SIG-M5 (cell line): Measurements from ENCODE around the gene TEX51.

Experiments
- DNase-seq: peaks from one replicate; lab custom pipeline; 2025; lab: John Stamatoyannopoulos, UW

TEX51 gene

GRCh38 chr2:126914811-126915500 lies 16.3 kb downstream of the TEX51 start:
- DNase-seq, result no peak

- DNase-seq, result no peak
These were observed 17.2 kb downstream of the TEX51 start for GRCh38 chr2:126915903-126916302.

- no peak for DNase-seq
These were observed 18.1 kb downstream of the TEX51 start for GRCh38 chr2:126916744-126917143.

- no peak for DNase-seq
These were observed 22.4 kb downstream of the TEX51 start for GRCh38 chr2:126921066-126921465.

- DNase-seq, result no peak
These were observed 32.4 kb downstream of the TEX51 start for GRCh38 chr2:126930970-126931590.

GRCh38 chr2:126932529-126932928 lies 33.8 kb downstream of the TEX51 start:
- DNase-seq, result no peak

GRCh38 chr2:126932966-126933710 lies 34.4 kb downstream of the TEX51 start:
- no peak for DNase-seq

GRCh38 chr2:126933711-126934091 lies 35.0 kb downstream of the TEX51 start:
- no peak for DNase-seq

- no peak for DNase-seq
These were observed 36.1 kb downstream of the TEX51 start for GRCh38 chr2:126934809-126935208.

GRCh38 chr2:126935774-126936173 lies 37.1 kb downstream of the TEX51 start:
- DNase-seq, result no peak

GRCh38 chr2:126936219-126936723 lies 37.6 kb downstream of the TEX51 start:
- DNase-seq, result no peak

- DNase-seq, result no peak
These were observed 41.6 kb downstream of the TEX51 start for GRCh38 chr2:126940331-126940730.

GRCh38 chr2:126942427-126943203 lies 43.9 kb downstream of the TEX51 start:
- DNase-seq, result no peak

GRCh38 chr2:126943612-126944348 lies 45.1 kb downstream of the TEX51 start:
- no peak for DNase-seq

GRCh38 chr2:126945118-126945517 lies 46.4 kb downstream of the TEX51 start:
- DNase-seq, result no peak

- no peak for DNase-seq
These were observed 47.8 kb downstream of the TEX51 start for GRCh38 chr2:126946318-126947102.

GRCh38 chr2:126947103-126947429 lies 48.4 kb downstream of the TEX51 start:
- DNase-seq, result no peak

- no peak for DNase-seq
These were observed 51.1 kb downstream of the TEX51 start for GRCh38 chr2:126949775-126950174.

- no peak for DNase-seq
These were observed 51.8 kb downstream of the TEX51 start for GRCh38 chr2:126950504-126950903.
